GM12878 (cell line): Measurements from ENCODE around the gene RUFY3. TPM values are rescaled to one million over a fixed set of nuclear protein-coding genes. Genes with fewer than 3 reads are reported as not detected.

Experiments used
- BCL3 ChIP-seq: IDR thresholded peaks from 2 replicates; pipeline ENCODE4 v1.6.1; 2011; ENCODE audit warnings: borderline replicate concordance, low read depth, mild to moderate bottlenecking, moderate library complexity, low read length; ENCODE audit not compliant: insufficient read depth, poor library complexity, severe bottlenecking
- CREM ChIP-seq: IDR thresholded peaks from 2 replicates; pipeline ENCODE4 v1.6.1; 2014; ENCODE audit warnings: antibody characterized with exemption, low read depth
- HCFC1 ChIP-seq: fragments of 150-350 bp; IDR thresholded peaks from 2 replicates; pipeline ENCODE4 v1.6.1; 2014; ENCODE audit warnings: low read length
- KLF5 ChIP-seq: fragments of 450-650 bp; IDR thresholded peaks from 2 replicates; pipeline ENCODE4 v1.6.1; 2014; ENCODE audit warnings: mild to moderate bottlenecking; ENCODE audit not compliant: partially characterized antibody
- PML ChIP-seq: IDR thresholded peaks from 2 replicates; pipeline ENCODE4 v1.6.1; 2012; ENCODE audit warnings: low read length, inconsistent platforms
- TCF3 ChIP-seq: IDR thresholded peaks from 2 replicates; pipeline ENCODE4 v1.6.1; 2012; ENCODE audit warnings: low read depth, mild to moderate bottlenecking, low read length, borderline replicate concordance; ENCODE audit not compliant: insufficient read depth
- ZBTB4 ChIP-seq: fragments of 450-650 bp; formaldehyde crosslinking; IDR thresholded peaks from 2 replicates; pipeline ENCODE4 v1.4.0; 2022; ENCODE audit warnings: mild to moderate bottlenecking, moderate library complexity
- ZNF207 ChIP-seq: fragments of 450-650 bp; IDR thresholded peaks from 2 replicates; pipeline ENCODE4 v1.6.1; 2014; ENCODE audit warnings: antibody characterized with exemption, mild to moderate bottlenecking, borderline replicate concordance
- ZNF274 ChIP-seq: IDR thresholded peaks from one replicate; pipeline ENCODE4 v1.8.0; 2011; ENCODE audit not compliant: insufficient read length, insufficient read depth
- polyA plus RNA-seq, 11 experiments: library from polyadenylated mRNA; depleted of rRNA in 4 of 11; unstranded in 6 of 11; stranded (reverse) in 5 of 11; fragments of >200 nt; fragmentation: Nextera tagmentation in 4 of 11; fragmentation: Illumina TruSeq in 1 of 11; extraction: Ambion mirVana in 4 of 11; extraction: Trizol in 1 of 11; gene quantifications; 1 replicate in 1 of 11; 2 replicates in 10 of 11; pipeline versions ENCODE4 v1.2.1 to v1.2.3, GENCODE V29; 2011 to 2016; ENCODE audit warnings: inconsistent platforms in 2 of 11, missing spikeins in 2 of 11, low read depth in 1 of 11
- total RNA-seq, 4 experiments: library from RNA; depleted of rRNA in 3 of 4; stranded (reverse); fragments of >200 nt in 3 of 4; fragmentation: Illumina TruSeq in 1 of 4; extraction: Trizol in 1 of 4; gene quantifications; 2 replicates each; pipeline versions ENCODE4 v1.2.1 to v1.2.3, GENCODE V29; 2013 to 2021

The RUFY3 gene
- total and polyA plus RNA-seq, 10 of the 15 experiments (the other 5 are each of a cell fraction or from before 2014, with no cell fraction given) = 5.1 to 28.3 (median 13.1) TPM

- TF ChIP-seq TCF3 (no peak), KLF5 (no peak), PML (no peak), CREM (no peak), BCL3 (no peak), HCFC1 (no peak), ZNF274 (no peak), ZBTB4 (CRISPR knock-in tag) (no peak), ZNF207 (no peak)
Observed at GRCh38 chr4:70829015-70829414, 107.3 kb downstream of the RUFY3 start (continued).
